ENCODE measurements around the gene DNAAF5. TPM values are rescaled to one million over a fixed set of nuclear protein-coding genes. Genes with fewer than 3 reads are reported as not detected.

Gene DNAAF5
- total and polyA plus RNA-seq, 2 of the 4 experiments (the other 2 are of a cell fraction), result 12.4 to 32.6 TPM

DNA sequence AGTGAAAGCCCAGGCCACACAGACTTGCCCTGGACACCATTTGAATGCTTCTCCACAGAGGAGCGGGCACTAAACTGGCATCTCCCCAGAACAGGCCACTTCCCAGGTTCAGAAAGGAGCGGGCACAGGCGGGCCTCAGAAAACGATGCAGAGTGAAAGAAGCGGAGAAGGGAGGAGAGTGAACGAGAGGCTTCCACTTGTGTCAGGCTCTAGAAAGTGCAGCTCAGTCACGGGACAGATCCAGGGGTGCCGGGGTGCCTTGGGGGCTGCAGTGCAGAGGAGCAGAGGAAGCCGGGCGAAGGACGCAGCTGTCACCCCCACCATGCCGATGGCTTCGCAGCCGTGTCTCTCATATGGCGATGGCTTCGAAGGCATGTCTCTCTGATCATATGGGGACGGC lies 26.7 kb downstream of the DNAAF5 start:
- no peak overlapping the region for H2AK5ac ChIP-seq (ENCODE audit: low read depth, low read length)
- H3K56ac ChIP-seq (ENCODE audit: extremely low read depth, insufficient read depth, low read length), result no peak overlapping the region
- H2AFZ ChIP-seq (replicated peaks; ENCODE audit: low read length, poor library complexity), result no peak overlapping the region
- ATAC-seq (ENCODE audit: low read depth), result no peak
- ChIA-PET POLR2A (ENCODE audit: unreplicated experiment) (interaction anchor here (0.7 kb wide), 1 partner anchor 86 kb away, joined by 3 read pairs; no protein-coding TSS in a partner anchor), CTCF (no interaction called here)
- no peak overlapping the region for H3K18ac ChIP-seq (ENCODE audit: low read depth, low read length)
- H4K91ac ChIP-seq (ENCODE audit: insufficient read depth, low read depth, low read length), result no peak overlapping the region
- H3K9me1 ChIP-seq (ENCODE audit: insufficient read depth, low read length), result peaks cover 3% of the 10 kb centered on the region; the same call in 1 of the 2 replicates
- TF ChIP-seq, protein P1, sequence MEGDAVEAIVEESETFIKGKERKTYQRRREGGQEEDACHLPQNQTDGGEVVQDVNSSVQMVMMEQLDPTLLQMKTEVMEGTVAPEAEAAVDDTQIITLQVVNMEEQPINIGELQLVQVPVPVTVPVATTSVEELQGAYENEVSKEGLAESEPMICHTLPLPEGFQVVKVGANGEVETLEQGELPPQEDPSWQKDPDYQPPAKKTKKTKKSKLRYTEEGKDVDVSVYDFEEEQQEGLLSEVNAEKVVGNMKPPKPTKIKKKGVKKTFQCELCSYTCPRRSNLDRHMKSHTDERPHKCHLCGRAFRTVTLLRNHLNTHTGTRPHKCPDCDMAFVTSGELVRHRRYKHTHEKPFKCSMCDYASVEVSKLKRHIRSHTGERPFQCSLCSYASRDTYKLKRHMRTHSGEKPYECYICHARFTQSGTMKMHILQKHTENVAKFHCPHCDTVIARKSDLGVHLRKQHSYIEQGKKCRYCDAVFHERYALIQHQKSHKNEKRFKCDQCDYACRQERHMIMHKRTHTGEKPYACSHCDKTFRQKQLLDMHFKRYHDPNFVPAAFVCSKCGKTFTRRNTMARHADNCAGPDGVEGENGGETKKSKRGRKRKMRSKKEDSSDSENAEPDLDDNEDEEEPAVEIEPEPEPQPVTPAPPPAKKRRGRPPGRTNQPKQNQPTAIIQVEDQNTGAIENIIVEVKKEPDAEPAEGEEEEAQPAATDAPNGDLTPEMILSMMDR (conservative IDR thresholded peaks at IDR 0.05; ENCODE audit: low read depth, low read length), result no peak
- no peak for TF ChIP-seq MAFK (IDR thresholded peaks at IDR 0.05; ENCODE audit: low read depth, low read length)
- TF ChIP-seq, protein P2, sequence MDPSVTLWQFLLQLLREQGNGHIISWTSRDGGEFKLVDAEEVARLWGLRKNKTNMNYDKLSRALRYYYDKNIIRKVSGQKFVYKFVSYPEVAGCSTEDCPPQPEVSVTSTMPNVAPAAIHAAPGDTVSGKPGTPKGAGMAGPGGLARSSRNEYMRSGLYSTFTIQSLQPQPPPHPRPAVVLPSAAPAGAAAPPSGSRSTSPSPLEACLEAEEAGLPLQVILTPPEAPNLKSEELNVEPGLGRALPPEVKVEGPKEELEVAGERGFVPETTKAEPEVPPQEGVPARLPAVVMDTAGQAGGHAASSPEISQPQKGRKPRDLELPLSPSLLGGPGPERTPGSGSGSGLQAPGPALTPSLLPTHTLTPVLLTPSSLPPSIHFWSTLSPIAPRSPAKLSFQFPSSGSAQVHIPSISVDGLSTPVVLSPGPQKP (IDR thresholded peaks at IDR 0.05; ENCODE audit: borderline replicate concordance, low read depth, low read length), result no peak
- no peak for TF ChIP-seq FOS (IDR thresholded peaks at IDR 0.05; ENCODE audit: low read depth, low read length)
- TF ChIP-seq BHLHE40 (IDR thresholded peaks at IDR 0.05; ENCODE audit: low read depth, low read length), result no peak
- TF ChIP-seq MXI1 (IDR thresholded peaks at IDR 0.05; ENCODE audit: borderline replicate concordance, low read depth, low read length), result no peak
- peaks cover 14 to 22% of the 10 kb centered on the region in 2 experiments; a peak in 3 of 4 replicates for H3K79me1 ChIP-seq (ENCODE audit: low read depth in 1 of 2, low read length in 2 of 2)
- no peak overlapping the region for H3K14ac ChIP-seq (replicated peaks; ENCODE audit: low read depth, low read length)
- no peaks in the 10 kb centered on the region; the same call in 1 of the 2 replicates for H4K20me1 ChIP-seq (ENCODE audit: insufficient read depth, low read length)
- no peak overlapping the region for H2BK15ac ChIP-seq (ENCODE audit: low read depth, low read length)
- no TSS peak for BruUV-seq (replicated peaks)
- H3K27me3 ChIP-seq (ENCODE audit: control insufficient read depth, insufficient read depth, low read length), result no peaks in the 10 kb centered on the region
- no peak overlapping the region for H4K8ac ChIP-seq (ENCODE audit: low read depth in 2 of 2, low read length in 2 of 2)
- in situ Hi-C loops (cut with MboI; ENCODE audit: low sequenced_read_pairs), result no loop called here
- intact Hi-C loops (cut with micrococcal nuclease), result no loop called here
- dilution Hi-C loops (cut with HindIII; ENCODE audit: low sequenced_read_pairs, unreplicated experiment), result no loop called here
- H4K5ac ChIP-seq (ENCODE audit: low read depth, low read length), result no peak overlapping the region
- H2BK5ac ChIP-seq (ENCODE audit: low read depth, low read length, poor library complexity, severe bottlenecking), result no peak overlapping the region
- no peak overlapping the region for H3K23ac ChIP-seq (ENCODE audit: low read depth, low read length)
- no peak overlapping the region for H2BK20ac ChIP-seq (ENCODE audit: low read depth, low read length)
- no peak overlapping the region for H3K9ac ChIP-seq (ENCODE audit: low read depth, low read length)
- 96% methylated on average over 11 of the region's 17 CpGs; no CpG with 5 or more reads in 1 of the 2 experiments for WGBS, 2 experiments (ENCODE audit: extremely low coverage in 2 of 2, insufficient read length in 1 of 2)
- H3K27ac ChIP-seq (ENCODE audit: insufficient read depth, low read length), result no peak overlapping the region
- no peak overlapping the region for H2BK120ac ChIP-seq (ENCODE audit: low read depth, low read length)
- no peaks in the 10 kb centered on the region for H3K4me1 ChIP-seq (ENCODE audit: control insufficient read depth, insufficient read depth, low read length)
- no peak overlapping the region for H3K4me2 ChIP-seq (ENCODE audit: low read depth, low read length)
- H3K4ac ChIP-seq (ENCODE audit: low read depth, low read length), result no peak overlapping the region
- no peak for DNase-seq
- H3K36me3 ChIP-seq (ENCODE audit: control insufficient read depth, insufficient read depth, low read length), result peaks cover 41% of the 10 kb centered on the region
- no peak overlapping the region for H3K4me3 ChIP-seq (ENCODE audit: insufficient read depth, low read depth, low read length)
- H3K9me3 ChIP-seq (ENCODE audit: control insufficient read depth, insufficient read depth, low read length), result no peaks in the 10 kb centered on the region
- no peak overlapping the region for H2AK9ac ChIP-seq (replicated peaks; ENCODE audit: low read depth, low read length, poor library complexity)
